ENCODE results near the gene GAB3. TPM values are rescaled to one million over a fixed set of nuclear protein-coding genes. Genes with fewer than 3 reads are reported as not detected.
"Not testable (repeated sequence)": the region's sequence is repeated elsewhere in the genome, so short reads cannot be mapped to it uniquely, and the experiment has no call there.

GAB3 gene
- total RNA-seq, 1 donor from 2014 or later = 5.7 TPM

- not testable (repeated sequence) for H3K27me3 ChIP-seq (ENCODE audit: control insufficient read depth in 3 of 3, insufficient read depth in 3 of 3, low read length in 3 of 3); H3K9me3 ChIP-seq (ENCODE audit: control insufficient read depth in 3 of 3, low read length in 3 of 3); H3K27ac ChIP-seq (ENCODE audit: low read depth, low read length); H3K9ac ChIP-seq (ENCODE audit: low read depth in 1 of 3, low read length in 3 of 3); H3K4me3 ChIP-seq (ENCODE audit: low read length in 3 of 3); H3K4me1 ChIP-seq (ENCODE audit: control insufficient read depth in 3 of 3, insufficient read depth in 3 of 3, low read length in 3 of 3); H3K36me3 ChIP-seq (ENCODE audit: control insufficient read depth in 3 of 3, insufficient read depth in 3 of 3, low read length in 3 of 3)
Observed at GRCh38 chrX:154628960-154629359, 121.9 kb downstream of the GAB3 start.

Small RNA genes lying within 50 kb of the gene (small RNA-seq; reads per million reads assigned to genes)
- gene SNORA36A = not detected

Other genes with a start within 250 kb of the GAB3 start
- gene FAM3A, start 234.8 kb downstream of the GAB3 start, total RNA-seq = 15.7 TPM
- 10.4 TPM for gene G6PD, start 204.2 kb downstream of the GAB3 start, total RNA-seq
- gene IKBKG, start 203.5 kb downstream of the GAB3 start, total RNA-seq = 6.8 TPM
- not detected for gene CTAG1A, start 165.9 kb downstream of the GAB3 start, total RNA-seq
- not detected for gene CTAG1B, start 131.8 kb downstream of the GAB3 start, total RNA-seq
- gene CTAG2, start 97.5 kb downstream of the GAB3 start, total RNA-seq = not detected
- gene DKC1, start 11.8 kb upstream of the GAB3 start, total RNA-seq = 18.3 TPM
- 45.9 TPM for gene MPP1, start 54.4 kb upstream of the GAB3 start, total RNA-seq
- not detected for gene SMIM9, start 83.6 kb upstream of the GAB3 start, total RNA-seq
- 2.6 TPM for gene F8A1, start 135.3 kb upstream of the GAB3 start, total RNA-seq

All from skeletal muscle tissue (tissue), 5 donors.